NT2/D1 (cell line): ENCODE measurements around the gene STK32B.
A peak's percentile ranks its signal among the peaks of the same experiment; 100 is the strongest.
"Not testable (repeated sequence)": the region's sequence is repeated elsewhere in the genome, so short reads cannot be mapped to it uniquely, and the experiment has no call there.

Experiments
- DNase-seq: peaks from one replicate; pipeline ENCODE4 v3.0.0-alpha.2; 2011; ENCODE audit warnings: low read depth, low spot score
- H3K27me3 ChIP-seq: 2 replicates; pipeline ENCODE4 v1.6.0; 2011; ENCODE audit warnings: mild to moderate bottlenecking; ENCODE audit not compliant: insufficient read length, insufficient read depth
- H3K36me3 ChIP-seq: 2 replicates; pipeline ENCODE4 v1.6.1; 2011; ENCODE audit warnings: mild to moderate bottlenecking, low read length, mixed read lengths; ENCODE audit not compliant: insufficient read depth, insufficient read length
- H3K4me1 ChIP-seq: 2 replicates; pipeline ENCODE4 v1.5.1; 2011; ENCODE audit not compliant: insufficient read depth, insufficient read length
- H3K4me3 ChIP-seq: 2 replicates; pipeline ENCODE4 v1.5.1; 2011; ENCODE audit warnings: low read depth; ENCODE audit not compliant: insufficient read length
- H3K9ac ChIP-seq: 2 replicates; pipeline ENCODE4 v1.6.0; 2011; ENCODE audit warnings: low read depth; ENCODE audit not compliant: insufficient read length
- H3K9me3 ChIP-seq: 2 replicates; pipeline ENCODE4 v1.5.1; 2011; ENCODE audit warnings: mild to moderate bottlenecking, low read length; ENCODE audit not compliant: insufficient read depth
- SUZ12 ChIP-seq: IDR thresholded peaks from 2 replicates; pipeline ENCODE4 v1.6.1; 2011; ENCODE audit not compliant: insufficient read length, insufficient read depth; ENCODE audit errors: extremely low read depth
- YY1 ChIP-seq: IDR thresholded peaks from 2 replicates; pipeline ENCODE4 v1.6.1; 2011; ENCODE audit not compliant: insufficient read length, insufficient read depth
- ZNF274 ChIP-seq: IDR thresholded peaks from 2 replicates; pipeline ENCODE4 v1.6.1; 2011; ENCODE audit warnings: mild to moderate bottlenecking, low read depth, low read length

Gene STK32B

DNA sequence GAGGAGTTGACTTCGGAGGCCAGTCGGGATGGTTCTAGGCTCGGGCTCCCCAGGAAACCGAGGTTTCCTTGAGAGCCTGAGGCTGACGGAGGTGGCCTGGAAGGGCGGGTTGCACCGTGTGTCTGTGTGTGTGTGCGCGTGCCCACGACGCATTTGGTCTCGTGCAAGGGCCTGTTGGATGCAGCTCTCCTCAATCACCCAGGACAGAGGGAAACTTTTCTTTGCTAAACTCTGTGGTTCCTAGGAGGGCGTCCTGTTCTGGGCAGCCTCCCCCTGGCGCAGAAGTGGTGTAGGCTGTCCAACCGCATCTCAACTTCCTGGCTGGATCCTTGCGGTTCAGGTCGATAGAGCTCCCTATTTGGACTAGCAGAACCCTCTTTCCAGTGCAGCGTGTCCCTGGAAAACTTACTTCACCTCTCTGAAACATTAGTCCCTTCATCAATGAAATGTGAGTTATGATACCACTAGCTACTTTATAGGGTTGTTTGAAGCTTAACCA lies 973 bp downstream of the STK32B start:
- Histone ChIP-seq H3K9me3 (no peaks in the 10 kb centered on the region), H3K36me3 (no peaks in the 10 kb centered on the region), H3K4me1 (peaks cover 4% of the 10 kb centered on the region), H3K27me3 (peaks cover 31% of the 10 kb centered on the region), H3K4me3 (peak overlapping the region; percentile 79), H3K9ac (peak overlapping the region; percentile 79)
- TF ChIP-seq SUZ12 = peak; percentile 49
- TF ChIP-seq ZNF274 = no peak
- DNase-seq = no peak

- Histone ChIP-seq H3K36me3 (no peaks in the 10 kb centered on the region), H3K4me1 (peaks cover 4% of the 10 kb centered on the region), H3K27me3 (peaks cover 31% of the 10 kb centered on the region), H3K9ac (no peak overlapping the region), H3K9me3 (no peaks in the 10 kb centered on the region), H3K4me3 (no peak overlapping the region)
- TF ChIP-seq YY1 (no peak), SUZ12 (no peak), ZNF274 (no peak)
- DNase-seq = no peak
Measured at GRCh38 chr4:5052726-5053425, 1.6 kb downstream of the STK32B start.

DNA sequence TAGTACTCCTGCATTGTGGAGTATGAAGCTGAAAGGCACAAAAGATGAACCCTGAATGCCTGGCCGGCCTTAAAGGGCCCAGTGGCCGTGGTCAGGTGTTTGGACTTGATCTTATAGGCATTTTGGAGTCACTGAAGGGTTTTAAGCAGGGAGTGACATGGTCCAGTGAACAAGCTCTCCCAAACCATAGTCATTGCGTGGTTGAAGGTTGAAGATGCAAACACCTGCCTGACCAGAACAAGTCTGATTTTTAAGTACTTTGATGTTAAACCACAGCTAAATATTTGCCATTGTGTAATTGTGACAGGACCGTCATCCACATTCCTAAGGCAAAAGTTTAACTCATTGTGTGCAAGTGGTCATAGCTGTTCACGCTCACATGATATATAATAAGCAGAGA lies 3.3 kb downstream of the STK32B start:
- H3K36me3 ChIP-seq = no peaks in the 10 kb centered on the region
- H3K27me3 ChIP-seq = peaks cover 31% of the 10 kb centered on the region
- no peaks in the 10 kb centered on the region for H3K9me3 ChIP-seq
- no peak for DNase-seq
- H3K4me3 ChIP-seq = no peak overlapping the region
- peaks cover 4% of the 10 kb centered on the region for H3K4me1 ChIP-seq
- H3K9ac ChIP-seq = no peak overlapping the region
- TF ChIP-seq ZNF274 (no peak), SUZ12 (no peak), YY1 (no peak)

DNA sequence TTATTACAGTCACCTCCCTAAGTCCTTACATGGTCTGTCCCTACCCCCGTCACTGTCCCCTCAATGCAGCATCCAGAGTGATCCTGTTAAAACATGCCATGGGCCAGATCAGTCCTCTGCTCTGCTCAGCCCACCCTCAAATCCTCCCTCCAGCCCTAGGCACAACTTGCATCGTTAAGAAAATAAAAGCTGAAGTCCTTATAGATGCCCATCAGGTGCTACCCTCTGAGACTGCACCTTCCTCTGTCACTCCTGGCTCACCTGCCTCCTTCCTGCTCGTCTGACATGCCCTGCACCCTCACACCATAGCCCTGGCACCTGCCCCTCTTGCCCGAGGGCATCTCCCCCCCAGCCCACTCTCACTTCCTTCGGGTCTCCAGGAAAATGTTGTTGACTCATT lies 4.1 kb downstream of the STK32B start:
- peaks cover 31% of the 10 kb centered on the region for H3K27me3 ChIP-seq
- H3K4me3 ChIP-seq = no peak overlapping the region
- peaks cover 4% of the 10 kb centered on the region for H3K4me1 ChIP-seq
- no peak overlapping the region for H3K9ac ChIP-seq
- TF ChIP-seq SUZ12 (no peak), YY1 (no peak), ZNF274 (no peak)
- no peaks in the 10 kb centered on the region for H3K9me3 ChIP-seq
- no peak for DNase-seq
- H3K36me3 ChIP-seq = no peaks in the 10 kb centered on the region

- Histone ChIP-seq H3K9me3 (peaks cover 27% of the 10 kb centered on the region), H3K4me1 (no peaks in the 10 kb centered on the region), H3K27me3 (no peaks in the 10 kb centered on the region), H3K36me3 (no peaks in the 10 kb centered on the region), H3K9ac (no peak overlapping the region), H3K4me3 (no peak overlapping the region)
- DNase-seq = no peak
- no peak for TF ChIP-seq ZNF274
- no peak for TF ChIP-seq SUZ12
- TF ChIP-seq YY1 = no peak
Measured at GRCh38 chr4:5066101-5066500, 14.8 kb downstream of the STK32B start.

GRCh38 chr4:5066968-5067367 lies 15.7 kb downstream of the STK32B start:
- not testable (repeated sequence) for H3K27me3 ChIP-seq, H3K4me1 ChIP-seq, H3K4me3 ChIP-seq, H3K36me3 ChIP-seq, DNase-seq, H3K9ac ChIP-seq
- H3K9me3 ChIP-seq = peaks cover 27% of the 10 kb centered on the region

- TF ChIP-seq ZNF274 (no peak), YY1 (no peak), SUZ12 (no peak)
- Histone ChIP-seq H3K4me3 (no peak overlapping the region), H3K4me1 (no peaks in the 10 kb centered on the region), H3K27me3 (no peaks in the 10 kb centered on the region), H3K9me3 (peaks cover 27% of the 10 kb centered on the region), H3K9ac (no peak overlapping the region), H3K36me3 (no peaks in the 10 kb centered on the region)
- DNase-seq = no peak
Measured at GRCh38 chr4:5067908-5068307, 16.6 kb downstream of the STK32B start.

GRCh38 chr4:5069901-5070300 lies 18.6 kb downstream of the STK32B start:
- no peak overlapping the region for H3K9ac ChIP-seq
- H3K36me3 ChIP-seq = no peaks in the 10 kb centered on the region
- H3K4me1 ChIP-seq = no peaks in the 10 kb centered on the region
- DNase-seq = no peak
- no peak for TF ChIP-seq YY1
- TF ChIP-seq SUZ12 = no peak
- TF ChIP-seq ZNF274 = no peak
- no peak overlapping the region for H3K4me3 ChIP-seq
- peaks cover 27% of the 10 kb centered on the region for H3K9me3 ChIP-seq
- H3K27me3 ChIP-seq = no peaks in the 10 kb centered on the region
